ENCODE measurements around the gene SEMA3F.

- TF ChIP-seq CTCF (IDR thresholded peaks at IDR 0.05) (no peak), POLR2AphosphoS5 (IDR thresholded peaks at IDR 0.05; ENCODE audit: low read depth, low read length) (no peak)
These were observed 27.9 kb upstream of the SEMA3F start for GRCh38 chr3:50127251-50127691.
